Stomach (tissue), 4 donors: ENCODE data around the gene RERE.

Experiments used
- CTCF ChIP-seq, 7 experiments: fragments of 450-650 bp in 4 of 7; fragments of 200-600 bp in 3 of 7; sonication (generic) in 3 of 7; IDR thresholded peaks; one replicate each; pipeline ENCODE4 v1.5.1; 2016 to 2019; ENCODE audit warnings: antibody characterized with exemption in 7 of 7, control low read depth in 2 of 7, mild to moderate bottlenecking in 1 of 7
- EP300 ChIP-seq: sonication (generic); formaldehyde crosslinking; IDR thresholded peaks from one replicate; pipeline ENCODE4 v1.6.1; 2017; ENCODE audit warnings: antibody characterized with exemption

- TF ChIP-seq CTCF (IDR thresholded peaks at IDR 0.05) (no peak), EP300 (no peak)
Measured at GRCh38 chr1:8483586-8483985, 333.9 kb downstream of the RERE start.
